K562 (cell line): ENCODE results near the gene N4BP3. TPM values are rescaled to one million over a fixed set of nuclear protein-coding genes. Genes with fewer than 3 reads are reported as not detected.

ENCODE experiments used
- EZH2 ChIP-seq: IDR thresholded peaks from 2 replicates; pipeline ENCODE4 v1.6.1; 2012; ENCODE audit warnings: low read depth, mild to moderate bottlenecking, inconsistent platforms, low read length, borderline replicate concordance
- GABPA ChIP-seq: fragments of 200-800 bp; sonication (Bioruptor generic); conservative IDR thresholded peaks from 2 replicates; pipeline ENCODE4 v1.6.1; 2016; ENCODE audit warnings: low read depth, missing genetic modification characterization, missing compliant biosample characterization
- KDM2B ChIP-seq: fragments of 250-450 bp; sonication (Bioruptor Pico); IDR thresholded peaks from 2 replicates; pipeline ENCODE4 v1.8.0; 2021; ENCODE audit warnings: mild to moderate bottlenecking, moderate library complexity
- XRCC3 ChIP-seq: fragments of 450-650 bp; IDR thresholded peaks from 2 replicates; pipeline ENCODE4 v1.6.1; 2017; ENCODE audit warnings: mild to moderate bottlenecking, moderate library complexity
- ZNF224 ChIP-seq: sonication (generic); formaldehyde crosslinking; IDR thresholded peaks from 2 replicates; pipeline ENCODE4 v1.8.0; 2022; ENCODE audit warnings: mild to moderate bottlenecking, missing genetic modification reagents
- ZNF79 ChIP-seq: fragments of 250-450 bp; sonication (Bioruptor Pico); IDR thresholded peaks from 2 replicates; pipeline ENCODE4 v1.4.0; 2020; ENCODE audit warnings: low read depth, mild to moderate bottlenecking, moderate library complexity
- polyA plus RNA-seq, 8 experiments: library from polyadenylated mRNA; depleted of rRNA in 4 of 8; stranded (reverse) in 5 of 8; unstranded in 3 of 8; fragments of >200 nt; fragmentation: Nextera tagmentation in 2 of 8; fragmentation: Illumina TruSeq in 1 of 8; extraction: Ambion mirVana in 2 of 8; extraction: Trizol in 1 of 8; gene quantifications; 2 replicates each; pipeline versions ENCODE4 v1.2.1 to v1.2.3, GENCODE V29; 2011 to 2014; ENCODE audit warnings: inconsistent platforms in 1 of 8, missing spikeins in 1 of 8
- total RNA-seq, 7 experiments: library from RNA; depleted of rRNA in 6 of 7; stranded (reverse); fragments of >200 nt in 6 of 7; fragmentation: Illumina TruSeq in 2 of 7; extraction: Trizol in 2 of 7; gene quantifications; 2 replicates each; pipeline versions ENCODE4 v1.2.1 to v1.2.3, GENCODE V29; 2011 to 2021; ENCODE audit warnings: low replicate concordance in 1 of 7
- TF ChIP-seq, protein P1 (sequence below): conservative IDR thresholded peaks from 2 replicates; pipeline ENCODE4 v1.6.1; 2011; ENCODE audit warnings: low read depth, mild to moderate bottlenecking, low read length; ENCODE audit not compliant: control insufficient read depth
- TF ChIP-seq, protein P2 (sequence below): fragments of 200-800 bp; sonication (Bioruptor generic); IDR thresholded peaks from 2 replicates; pipeline ENCODE4 v1.6.1; 2016; ENCODE audit warnings: missing genetic modification characterization, missing compliant biosample characterization
- TF ChIP-seq, protein P3 (sequence below), 2 experiments: IDR thresholded peaks in 1 of 2; conservative IDR thresholded peaks in 1 of 2; 2 replicates each; pipeline ENCODE4 v1.6.1; 2016; ENCODE audit warnings: low read depth in 2 of 2, mild to moderate bottlenecking in 1 of 2, missing compliant biosample characterization in 1 of 2, missing genetic modification characterization in 1 of 2, moderate library complexity in 1 of 2
- TF ChIP-seq, protein P4 (sequence below): IDR thresholded peaks from 2 replicates; pipeline ENCODE4 v1.6.1; 2012; ENCODE audit warnings: low read depth, low read length, improper control_type of control experiment, borderline replicate concordance
- TF ChIP-seq, protein P5 (sequence below): sonication (generic); formaldehyde crosslinking; IDR thresholded peaks from 2 replicates; pipeline ENCODE4 v1.8.0; 2022; ENCODE audit warnings: missing genetic modification reagents, mild to moderate bottlenecking, borderline replicate concordance

Gene N4BP3
- total and polyA plus RNA-seq, 9 of the 15 experiments (the other 6 are each of a cell fraction or from before 2014, with no cell fraction given): 0.06 to 7.0 (median 2.4) TPM

DNA sequence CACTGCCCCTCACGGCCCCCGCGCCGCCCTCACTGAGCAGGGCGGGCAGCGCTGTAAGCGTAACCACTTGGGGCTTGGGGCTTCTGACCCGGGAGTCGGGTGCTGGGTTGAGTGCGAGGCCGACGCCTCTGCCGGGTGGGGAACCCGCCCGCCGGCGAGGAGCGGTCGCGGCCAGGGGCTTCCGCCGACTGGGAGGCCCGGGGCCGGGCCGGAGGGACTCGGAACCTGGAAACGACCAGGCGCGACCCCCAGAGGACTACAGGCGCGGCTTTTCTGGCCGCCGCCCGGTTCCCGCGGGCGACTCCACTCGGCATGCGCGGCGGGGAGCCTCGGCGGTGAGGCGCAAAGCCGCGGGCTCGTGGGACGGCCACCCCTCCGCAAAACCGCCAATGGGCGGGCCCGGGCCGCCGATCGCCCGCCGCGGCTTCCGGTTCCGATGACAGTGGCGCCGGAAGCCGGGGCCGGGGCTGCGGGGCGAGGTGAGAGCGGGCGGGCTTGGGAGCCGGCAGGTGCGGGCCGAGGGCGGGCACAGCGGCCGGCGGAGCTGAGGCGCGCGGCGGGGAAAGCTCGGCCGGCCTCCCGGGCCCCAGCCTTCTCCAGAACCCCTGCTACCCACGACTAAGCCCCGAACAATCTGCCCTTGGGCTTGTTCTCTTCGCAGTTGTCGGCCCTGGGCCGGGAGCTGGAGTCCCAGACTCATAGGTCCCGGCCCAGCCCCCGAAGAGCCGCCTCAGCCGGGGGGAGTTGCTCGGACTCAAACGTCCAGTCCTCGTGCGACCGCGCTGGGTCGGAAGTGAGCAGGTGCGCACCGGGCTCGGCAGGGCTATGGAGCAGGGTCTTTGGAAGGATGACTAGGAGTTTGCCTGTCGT, 17.5 kb downstream of the N4BP3 start, which contains the start of gene RMND5B (continued):
- TF ChIP-seq, protein P1, sequence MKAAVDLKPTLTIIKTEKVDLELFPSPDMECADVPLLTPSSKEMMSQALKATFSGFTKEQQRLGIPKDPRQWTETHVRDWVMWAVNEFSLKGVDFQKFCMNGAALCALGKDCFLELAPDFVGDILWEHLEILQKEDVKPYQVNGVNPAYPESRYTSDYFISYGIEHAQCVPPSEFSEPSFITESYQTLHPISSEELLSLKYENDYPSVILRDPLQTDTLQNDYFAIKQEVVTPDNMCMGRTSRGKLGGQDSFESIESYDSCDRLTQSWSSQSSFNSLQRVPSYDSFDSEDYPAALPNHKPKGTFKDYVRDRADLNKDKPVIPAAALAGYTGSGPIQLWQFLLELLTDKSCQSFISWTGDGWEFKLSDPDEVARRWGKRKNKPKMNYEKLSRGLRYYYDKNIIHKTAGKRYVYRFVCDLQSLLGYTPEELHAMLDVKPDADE: peak; percentile 67; the same call in 1 of the 2 replicates
- no peak for TF ChIP-seq XRCC3
- peak; percentile 48; the same call in 1 of the 2 replicates for TF ChIP-seq KDM2B (CRISPR knock-in tag)
- TF ChIP-seq, protein P2, sequence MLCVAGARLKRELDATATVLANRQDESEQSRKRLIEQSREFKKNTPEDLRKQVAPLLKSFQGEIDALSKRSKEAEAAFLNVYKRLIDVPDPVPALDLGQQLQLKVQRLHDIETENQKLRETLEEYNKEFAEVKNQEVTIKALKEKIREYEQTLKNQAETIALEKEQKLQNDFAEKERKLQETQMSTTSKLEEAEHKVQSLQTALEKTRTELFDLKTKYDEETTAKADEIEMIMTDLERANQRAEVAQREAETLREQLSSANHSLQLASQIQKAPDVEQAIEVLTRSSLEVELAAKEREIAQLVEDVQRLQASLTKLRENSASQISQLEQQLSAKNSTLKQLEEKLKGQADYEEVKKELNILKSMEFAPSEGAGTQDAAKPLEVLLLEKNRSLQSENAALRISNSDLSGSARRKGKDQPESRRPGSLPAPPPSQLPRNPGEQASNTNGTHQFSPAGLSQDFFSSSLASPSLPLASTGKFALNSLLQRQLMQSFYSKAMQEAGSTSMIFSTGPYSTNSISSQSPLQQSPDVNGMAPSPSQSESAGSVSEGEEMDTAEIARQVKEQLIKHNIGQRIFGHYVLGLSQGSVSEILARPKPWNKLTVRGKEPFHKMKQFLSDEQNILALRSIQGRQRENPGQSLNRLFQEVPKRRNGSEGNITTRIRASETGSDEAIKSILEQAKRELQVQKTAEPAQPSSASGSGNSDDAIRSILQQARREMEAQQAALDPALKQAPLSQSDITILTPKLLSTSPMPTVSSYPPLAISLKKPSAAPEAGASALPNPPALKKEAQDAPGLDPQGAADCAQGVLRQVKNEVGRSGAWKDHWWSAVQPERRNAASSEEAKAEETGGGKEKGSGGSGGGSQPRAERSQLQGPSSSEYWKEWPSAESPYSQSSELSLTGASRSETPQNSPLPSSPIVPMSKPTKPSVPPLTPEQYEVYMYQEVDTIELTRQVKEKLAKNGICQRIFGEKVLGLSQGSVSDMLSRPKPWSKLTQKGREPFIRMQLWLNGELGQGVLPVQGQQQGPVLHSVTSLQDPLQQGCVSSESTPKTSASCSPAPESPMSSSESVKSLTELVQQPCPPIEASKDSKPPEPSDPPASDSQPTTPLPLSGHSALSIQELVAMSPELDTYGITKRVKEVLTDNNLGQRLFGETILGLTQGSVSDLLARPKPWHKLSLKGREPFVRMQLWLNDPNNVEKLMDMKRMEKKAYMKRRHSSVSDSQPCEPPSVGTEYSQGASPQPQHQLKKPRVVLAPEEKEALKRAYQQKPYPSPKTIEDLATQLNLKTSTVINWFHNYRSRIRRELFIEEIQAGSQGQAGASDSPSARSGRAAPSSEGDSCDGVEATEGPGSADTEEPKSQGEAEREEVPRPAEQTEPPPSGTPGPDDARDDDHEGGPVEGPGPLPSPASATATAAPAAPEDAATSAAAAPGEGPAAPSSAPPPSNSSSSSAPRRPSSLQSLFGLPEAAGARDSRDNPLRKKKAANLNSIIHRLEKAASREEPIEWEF: no peak
- TF ChIP-seq, protein P3, sequence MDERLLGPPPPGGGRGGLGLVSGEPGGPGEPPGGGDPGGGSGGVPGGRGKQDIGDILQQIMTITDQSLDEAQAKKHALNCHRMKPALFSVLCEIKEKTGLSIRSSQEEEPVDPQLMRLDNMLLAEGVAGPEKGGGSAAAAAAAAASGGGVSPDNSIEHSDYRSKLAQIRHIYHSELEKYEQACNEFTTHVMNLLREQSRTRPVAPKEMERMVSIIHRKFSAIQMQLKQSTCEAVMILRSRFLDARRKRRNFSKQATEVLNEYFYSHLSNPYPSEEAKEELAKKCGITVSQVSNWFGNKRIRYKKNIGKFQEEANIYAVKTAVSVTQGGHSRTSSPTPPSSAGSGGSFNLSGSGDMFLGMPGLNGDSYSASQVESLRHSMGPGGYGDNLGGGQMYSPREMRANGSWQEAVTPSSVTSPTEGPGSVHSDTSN (CRISPR knock-in tag; IDR thresholded peaks at IDR 0.05; ENCODE audit: low read depth): no peak
- TF ChIP-seq, protein P3 (tag; conservative IDR thresholded peaks at IDR 0.05; ENCODE audit: low read depth): no peak
- TF ChIP-seq, protein P4, sequence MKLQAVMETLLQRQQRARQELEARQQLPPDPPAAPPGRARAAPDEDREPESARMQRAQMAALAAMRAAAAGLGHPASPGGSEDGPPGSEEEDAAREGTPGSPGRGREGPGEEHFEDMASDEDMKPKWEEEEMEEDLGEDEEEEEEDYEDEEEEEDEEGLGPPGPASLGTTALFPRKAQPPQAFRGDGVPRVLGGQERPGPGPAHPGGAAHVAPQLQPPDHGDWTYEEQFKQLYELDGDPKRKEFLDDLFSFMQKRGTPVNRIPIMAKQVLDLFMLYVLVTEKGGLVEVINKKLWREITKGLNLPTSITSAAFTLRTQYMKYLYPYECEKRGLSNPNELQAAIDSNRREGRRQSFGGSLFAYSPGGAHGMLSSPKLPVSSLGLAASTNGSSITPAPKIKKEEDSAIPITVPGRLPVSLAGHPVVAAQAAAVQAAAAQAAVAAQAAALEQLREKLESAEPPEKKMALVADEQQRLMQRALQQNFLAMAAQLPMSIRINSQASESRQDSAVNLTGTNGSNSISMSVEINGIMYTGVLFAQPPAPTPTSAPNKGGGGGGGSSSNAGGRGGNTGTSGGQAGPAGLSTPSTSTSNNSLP: peak; percentile 29; the same call in 1 of the 2 replicates
- TF ChIP-seq EZH2: no peak
- TF ChIP-seq ZNF224 (CRISPR knock-in tag): no peak
- TF ChIP-seq, protein P5, sequence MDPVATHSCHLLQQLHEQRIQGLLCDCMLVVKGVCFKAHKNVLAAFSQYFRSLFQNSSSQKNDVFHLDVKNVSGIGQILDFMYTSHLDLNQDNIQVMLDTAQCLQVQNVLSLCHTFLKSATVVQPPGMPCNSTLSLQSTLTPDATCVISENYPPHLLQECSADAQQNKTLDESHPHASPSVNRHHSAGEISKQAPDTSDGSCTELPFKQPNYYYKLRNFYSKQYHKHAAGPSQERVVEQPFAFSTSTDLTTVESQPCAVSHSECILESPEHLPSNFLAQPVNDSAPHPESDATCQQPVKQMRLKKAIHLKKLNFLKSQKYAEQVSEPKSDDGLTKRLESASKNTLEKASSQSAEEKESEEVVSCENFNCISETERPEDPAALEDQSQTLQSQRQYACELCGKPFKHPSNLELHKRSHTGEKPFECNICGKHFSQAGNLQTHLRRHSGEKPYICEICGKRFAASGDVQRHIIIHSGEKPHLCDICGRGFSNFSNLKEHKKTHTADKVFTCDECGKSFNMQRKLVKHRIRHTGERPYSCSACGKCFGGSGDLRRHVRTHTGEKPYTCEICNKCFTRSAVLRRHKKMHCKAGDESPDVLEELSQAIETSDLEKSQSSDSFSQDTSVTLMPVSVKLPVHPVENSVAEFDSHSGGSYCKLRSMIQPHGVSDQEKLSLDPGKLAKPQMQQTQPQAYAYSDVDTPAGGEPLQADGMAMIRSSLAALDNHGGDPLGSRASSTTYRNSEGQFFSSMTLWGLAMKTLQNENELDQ (CRISPR knock-in tag): no peak
- peak; percentile 96 for TF ChIP-seq GABPA
- no peak for TF ChIP-seq ZNF79 (CRISPR knock-in tag)
